Breast epithelium (tissue), 4 donors: ENCODE results near the gene ST6GALNAC4. TPM values are rescaled to one million over a fixed set of nuclear protein-coding genes. Genes with fewer than 3 reads are reported as not detected.

Experiments used
- DNase-seq, 2 donors: peaks; one replicate each; pipeline ENCODE4 v3.0.0-alpha.2; 2019; ENCODE audit warnings: low spot score in 2 of 2
- H3K27ac ChIP-seq, 2 donors: fragments of 200-600 bp; sonication (generic) in 1 of 2; one replicate each; pipeline ENCODE4 v1.5.1; 2016 to 2019; ENCODE audit warnings: mild to moderate bottlenecking in 1 of 2
- H3K27me3 ChIP-seq, 2 donors: fragments of 200-600 bp; sonication (generic) in 1 of 2; one replicate each; pipeline versions ENCODE4 v1.5.1 to v1.6.0; 2017 to 2019; ENCODE audit warnings: control low read depth in 1 of 2, mild to moderate bottlenecking in 1 of 2
- H3K36me3 ChIP-seq: fragments of 200-600 bp; one replicate; pipeline ENCODE4 v1.5.1; 2019
- H3K4me1 ChIP-seq, 2 donors: fragments of 200-600 bp; sonication (generic); one replicate each; pipeline ENCODE4 v1.5.1; 2016 to 2019; ENCODE audit warnings: control low read depth in 1 of 2
- H3K4me3 ChIP-seq, 3 donors: fragments of 200-600 bp; sonication (generic); 1 replicate in 2 of 3; 2 replicates in 1 of 3; pipeline ENCODE4 v1.5.1; 2016 to 2019; ENCODE audit warnings: mild to moderate bottlenecking in 3 of 3, moderate library complexity in 2 of 3
- H3K9me3 ChIP-seq, 2 donors: fragments of 200-600 bp; sonication (generic) in 1 of 2; one replicate each; pipeline ENCODE4 v1.5.1; 2016 to 2019; ENCODE audit warnings: control low read depth in 1 of 2
- POLR2A ChIP-seq: fragments of 450-650 bp; IDR thresholded peaks from one replicate; pipeline ENCODE4 v1.6.1; 2016; ENCODE audit warnings: antibody characterized with exemption, mild to moderate bottlenecking, moderate library complexity
- POLR2AphosphoS5 ChIP-seq, 3 donors: sonication (generic); formaldehyde crosslinking; IDR thresholded peaks; one replicate each; pipeline ENCODE4 v1.6.1; 2017; ENCODE audit warnings: antibody characterized with exemption in 3 of 3
- intact Hi-C: fragments of 100-400 bp; cut with DNase I; formaldehyde crosslinking; loops from one replicate; pipeline ENCODE4 v1.15.1; 2023; ENCODE audit warnings: low total_unique reads
- total RNA-seq, 3 donors: library from RNA; depleted of rRNA; stranded (reverse); fragments of >200 nt; gene quantifications; one replicate each; pipeline ENCODE4 v1.1.0, GENCODE V29; 2016
- TF ChIP-seq, protein P1 (sequence below), 3 donors: fragments of 450-650 bp; IDR thresholded peaks; one replicate each; pipeline ENCODE4 v1.5.1; 2016 to 2017; ENCODE audit warnings: antibody characterized with exemption in 3 of 3, mild to moderate bottlenecking in 3 of 3, moderate library complexity in 3 of 3

ST6GALNAC4 gene
- total RNA-seq, 3 donors from 2014 or later: 17.6 to 44.6 (median 24.0) TPM

GRCh38 chr9:127869310-127870152 is 47.3 kb downstream of the ST6GALNAC4 start:
- Histone ChIP-seq H3K27ac (peak overlapping the region in 1 of 2 donors; percentile 8), H3K4me1 (peaks cover 3 to 10% of the 10 kb centered on the region in 2 donors), H3K9me3 (no peaks in the 10 kb centered on the region), H3K36me3 (no peaks in the 10 kb centered on the region), H3K4me3 (no peak overlapping the region), H3K27me3 (no peaks in the 10 kb centered on the region)
- intact Hi-C loops: loop anchor here (5.0 to 10.0 kb wide), 2 partner anchors 53 to 85 kb away; partner anchors contain the start of gene CDK9
- DNase-seq: peak; percentile 76 to 84
- TF ChIP-seq, protein P1, sequence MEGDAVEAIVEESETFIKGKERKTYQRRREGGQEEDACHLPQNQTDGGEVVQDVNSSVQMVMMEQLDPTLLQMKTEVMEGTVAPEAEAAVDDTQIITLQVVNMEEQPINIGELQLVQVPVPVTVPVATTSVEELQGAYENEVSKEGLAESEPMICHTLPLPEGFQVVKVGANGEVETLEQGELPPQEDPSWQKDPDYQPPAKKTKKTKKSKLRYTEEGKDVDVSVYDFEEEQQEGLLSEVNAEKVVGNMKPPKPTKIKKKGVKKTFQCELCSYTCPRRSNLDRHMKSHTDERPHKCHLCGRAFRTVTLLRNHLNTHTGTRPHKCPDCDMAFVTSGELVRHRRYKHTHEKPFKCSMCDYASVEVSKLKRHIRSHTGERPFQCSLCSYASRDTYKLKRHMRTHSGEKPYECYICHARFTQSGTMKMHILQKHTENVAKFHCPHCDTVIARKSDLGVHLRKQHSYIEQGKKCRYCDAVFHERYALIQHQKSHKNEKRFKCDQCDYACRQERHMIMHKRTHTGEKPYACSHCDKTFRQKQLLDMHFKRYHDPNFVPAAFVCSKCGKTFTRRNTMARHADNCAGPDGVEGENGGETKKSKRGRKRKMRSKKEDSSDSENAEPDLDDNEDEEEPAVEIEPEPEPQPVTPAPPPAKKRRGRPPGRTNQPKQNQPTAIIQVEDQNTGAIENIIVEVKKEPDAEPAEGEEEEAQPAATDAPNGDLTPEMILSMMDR (IDR thresholded peaks at IDR 0.05): peak; percentile 70 to 94 (median 92)
- TF ChIP-seq POLR2AphosphoS5 (IDR thresholded peaks at IDR 0.05): peak; percentile 42 to 61 (median 51)
- no peak for TF ChIP-seq POLR2A

DNA sequence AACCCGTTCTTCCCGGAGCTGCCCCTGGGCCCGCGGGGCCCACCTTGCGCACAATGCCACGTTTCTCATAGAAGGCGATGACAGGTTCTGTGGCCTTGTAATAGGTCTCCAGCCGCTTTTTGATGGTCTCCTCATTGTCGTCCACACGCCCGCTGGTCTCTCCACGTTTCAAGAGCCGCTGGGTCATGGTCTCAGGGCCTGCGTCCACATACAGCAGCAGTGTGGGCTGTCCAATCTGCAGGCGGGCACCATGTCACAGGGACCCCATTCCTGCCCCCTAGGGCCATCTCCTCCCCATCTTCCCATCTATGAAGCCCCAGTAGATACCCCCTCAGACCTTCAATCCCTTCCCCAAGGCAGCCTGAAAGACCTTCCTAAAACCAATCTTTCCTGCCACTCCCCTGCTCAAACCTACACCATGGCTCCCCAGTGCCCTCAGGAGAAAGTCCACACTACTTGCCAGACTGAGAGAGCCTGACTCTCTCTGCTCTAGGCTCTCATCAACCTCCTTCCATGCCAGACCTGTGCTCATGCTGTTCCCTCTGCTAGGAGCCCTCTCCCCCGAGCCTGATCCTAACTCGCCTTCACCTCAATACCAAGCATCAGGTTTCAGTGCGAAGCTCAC is 48.5 kb downstream of the ST6GALNAC4 start:
- Histone ChIP-seq H3K27ac (peak overlapping the region in 1 of 2 donors; percentile 17), H3K4me3 (no peak overlapping the region), H3K36me3 (no peaks in the 10 kb centered on the region), H3K4me1 (no peaks in the 10 kb centered on the region), H3K9me3 (no peaks in the 10 kb centered on the region), H3K27me3 (no peaks in the 10 kb centered on the region)
- no peak for DNase-seq
- no peak for TF ChIP-seq POLR2A
- TF ChIP-seq POLR2AphosphoS5 (IDR thresholded peaks at IDR 0.05): no peak
- TF ChIP-seq, protein P1 (IDR thresholded peaks at IDR 0.05): no peak
- intact Hi-C loops: loop anchor here (5.0 kb wide), 1 partner anchor 54 kb away; no protein-coding TSS in a partner anchor

DNA sequence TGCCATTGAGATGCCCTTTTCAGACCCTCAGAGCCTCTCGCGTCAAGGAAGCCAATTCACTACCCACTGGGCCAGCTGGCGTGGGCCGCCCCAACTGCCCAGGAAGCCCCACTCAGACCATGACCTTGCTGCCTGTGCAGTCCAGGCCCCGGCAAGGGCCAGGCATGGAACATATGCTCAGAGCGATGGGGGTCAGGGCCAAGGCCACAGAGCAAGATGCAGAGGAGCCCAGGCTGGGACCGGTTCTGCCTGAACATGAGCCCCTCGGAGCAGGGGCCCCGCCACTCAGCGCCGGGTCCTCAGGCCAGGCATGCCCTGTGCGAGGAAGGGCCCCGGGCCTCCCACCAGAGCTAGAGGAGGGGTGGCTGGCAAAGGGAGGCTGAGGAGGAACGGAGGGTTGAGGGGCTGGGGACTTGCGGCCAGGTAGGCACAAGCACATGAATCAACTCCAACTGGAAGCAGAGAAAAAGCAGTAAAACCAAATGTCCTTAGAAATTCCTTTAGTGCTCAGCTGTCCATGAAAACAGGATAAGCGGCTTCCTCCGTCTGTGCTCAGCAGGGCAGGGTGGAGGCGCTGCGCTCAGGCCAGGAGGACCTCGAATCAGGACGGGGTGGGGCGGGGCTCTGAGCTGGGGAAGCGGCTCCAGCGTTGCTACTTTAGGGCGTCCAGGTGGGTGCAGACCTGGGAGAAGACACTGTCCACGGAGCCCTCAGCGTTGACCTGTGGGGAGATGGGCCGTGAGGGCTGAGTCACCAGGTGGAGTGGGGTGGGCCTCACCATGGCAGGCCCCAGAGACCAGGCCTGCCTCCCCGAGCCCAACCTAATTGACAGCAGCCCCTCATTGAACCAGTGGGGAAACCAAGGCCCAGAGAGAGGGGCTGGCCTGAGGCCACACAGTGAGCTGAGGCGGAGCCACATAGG is 49.2 kb downstream of the ST6GALNAC4 start:
- intact Hi-C loops: loop anchor here (2.0 to 5.0 kb wide), 2 partner anchors 55 to 131 kb away; no protein-coding TSS in a partner anchor
- no peak overlapping the region for H3K4me3 ChIP-seq
- no peak for DNase-seq
- TF ChIP-seq, protein P1 (IDR thresholded peaks at IDR 0.05): no peak
- TF ChIP-seq POLR2A: no peak
- no peak for TF ChIP-seq POLR2AphosphoS5 (IDR thresholded peaks at IDR 0.05)
- H3K4me1 ChIP-seq: no peaks in the 10 kb centered on the region
- no peaks in the 10 kb centered on the region for H3K36me3 ChIP-seq
- H3K9me3 ChIP-seq: no peaks in the 10 kb centered on the region
- H3K27me3 ChIP-seq: no peaks in the 10 kb centered on the region
- H3K27ac ChIP-seq: peak overlapping the region in 1 of 2 donors; percentile 45

GRCh38 chr9:127866535-127866934 is 50.3 kb downstream of the ST6GALNAC4 start:
- Histone ChIP-seq H3K4me1 (peaks cover 0 to 4% of the 10 kb centered on the region in 2 donors), H3K27ac (no peak overlapping the region)
- intact Hi-C loops: loop anchor here (2.0 to 5.0 kb wide), 2 partner anchors 56 to 130 kb away; no protein-coding TSS in a partner anchor

More at GRCh38 chr9:127866535-127866934, 50.3 kb downstream of the ST6GALNAC4 start:
- Histone ChIP-seq H3K9me3 (no peaks in the 10 kb centered on the region), H3K4me3 (no peak overlapping the region), H3K27me3 (no peaks in the 10 kb centered on the region), H3K36me3 (no peaks in the 10 kb centered on the region)
- no peak for DNase-seq
- TF ChIP-seq, protein P1 (IDR thresholded peaks at IDR 0.05): no peak
- TF ChIP-seq POLR2A (no peak), POLR2AphosphoS5 (IDR thresholded peaks at IDR 0.05) (no peak)
